Memory B cell (primary cell): Measurements from ENCODE around the gene SHOX.

Experiments
- ATAC-seq: fragments of 150-1000 bp; cut with Tn5 transposase; 2 replicates; pipeline ENCODE4 v1.10.0; 2021; ENCODE audit warnings: low read depth, mild to moderate bottlenecking, moderate library complexity
- DNase-seq, 2 donors: peaks; one replicate each; pipeline ENCODE4 v3.0.0; 2022; ENCODE audit warnings: low spot score in 2 of 2
- H3K27ac Mint-ChIP-seq: one replicate; pipeline ENCODE4 v1.8.0; 2022; ENCODE audit warnings: mild to moderate bottlenecking, moderate library complexity, mixed read lengths
- H3K27me3 Mint-ChIP-seq: one replicate; pipeline ENCODE4 v1.8.0; 2022; ENCODE audit warnings: mixed read lengths
- H3K36me3 Mint-ChIP-seq: one replicate; pipeline ENCODE4 v1.8.0; 2022; ENCODE audit warnings: mild to moderate bottlenecking, mixed read lengths
- H3K4me1 Mint-ChIP-seq: one replicate; pipeline ENCODE4 v1.8.0; 2022; ENCODE audit warnings: mixed read lengths
- H3K4me3 Mint-ChIP-seq: one replicate; pipeline ENCODE4 v1.8.0; 2022; ENCODE audit warnings: mild to moderate bottlenecking, moderate library complexity, mixed read lengths
- H3K9me3 Mint-ChIP-seq: one replicate; pipeline ENCODE4 v1.8.0; 2022; ENCODE audit warnings: mixed read lengths

The SHOX gene

GRCh38 chrX:627510-627981 lies 3.0 kb upstream of the SHOX start:
- ATAC-seq (no peak), DNase-seq (no peak)
- Mint-ChIP-seq H3K4me1 (peaks cover 30% of the 10 kb centered on the region), H3K36me3 (peaks cover 14% of the 10 kb centered on the region), H3K27ac (no peak overlapping the region), H3K4me3 (no peak overlapping the region), H3K27me3 (peaks cover 38% of the 10 kb centered on the region), H3K9me3 (peaks cover 21% of the 10 kb centered on the region)

- H3K27ac Mint-ChIP-seq = no peak overlapping the region
- peaks cover 37% of the 10 kb centered on the region for H3K27me3 Mint-ChIP-seq
- H3K4me1 Mint-ChIP-seq = peaks cover 26% of the 10 kb centered on the region
- H3K4me3 Mint-ChIP-seq = no peak overlapping the region
- DNase-seq = no peak
- ATAC-seq = no peak
- H3K9me3 Mint-ChIP-seq = peaks cover 19% of the 10 kb centered on the region
- H3K36me3 Mint-ChIP-seq = peaks cover 14% of the 10 kb centered on the region
Measured at GRCh38 chrX:627995-628394, 2.6 kb upstream of the SHOX start.

GRCh38 chrX:629230-630006 lies 1.2 kb upstream of the SHOX start:
- Mint-ChIP-seq H3K27me3 (peaks cover 38% of the 10 kb centered on the region), H3K4me3 (no peak overlapping the region), H3K27ac (no peak overlapping the region), H3K36me3 (peaks cover 14% of the 10 kb centered on the region), H3K4me1 (peaks cover 22% of the 10 kb centered on the region), H3K9me3 (peaks cover 19% of the 10 kb centered on the region)
- DNase-seq = no peak
- ATAC-seq = no peak

- H3K27me3 Mint-ChIP-seq = peaks cover 35% of the 10 kb centered on the region
- peaks cover 19% of the 10 kb centered on the region for H3K9me3 Mint-ChIP-seq
- no peak overlapping the region for H3K4me3 Mint-ChIP-seq
- no peak for DNase-seq
- peaks cover 13% of the 10 kb centered on the region for H3K36me3 Mint-ChIP-seq
- peaks cover 21% of the 10 kb centered on the region for H3K4me1 Mint-ChIP-seq
- H3K27ac Mint-ChIP-seq = no peak overlapping the region
- no peak for ATAC-seq
Measured at GRCh38 chrX:630007-630611, 482 bp upstream of the SHOX start.

GRCh38 chrX:631802-632365 lies 1.3 kb downstream of the SHOX start:
- Mint-ChIP-seq H3K4me3 (no peak overlapping the region), H3K27me3 (peaks cover 25% of the 10 kb centered on the region), H3K36me3 (peaks cover 6% of the 10 kb centered on the region), H3K9me3 (peaks cover 6% of the 10 kb centered on the region), H3K27ac (no peak overlapping the region), H3K4me1 (peaks cover 12% of the 10 kb centered on the region)
- DNase-seq (no peak), ATAC-seq (no peak)

DNA sequence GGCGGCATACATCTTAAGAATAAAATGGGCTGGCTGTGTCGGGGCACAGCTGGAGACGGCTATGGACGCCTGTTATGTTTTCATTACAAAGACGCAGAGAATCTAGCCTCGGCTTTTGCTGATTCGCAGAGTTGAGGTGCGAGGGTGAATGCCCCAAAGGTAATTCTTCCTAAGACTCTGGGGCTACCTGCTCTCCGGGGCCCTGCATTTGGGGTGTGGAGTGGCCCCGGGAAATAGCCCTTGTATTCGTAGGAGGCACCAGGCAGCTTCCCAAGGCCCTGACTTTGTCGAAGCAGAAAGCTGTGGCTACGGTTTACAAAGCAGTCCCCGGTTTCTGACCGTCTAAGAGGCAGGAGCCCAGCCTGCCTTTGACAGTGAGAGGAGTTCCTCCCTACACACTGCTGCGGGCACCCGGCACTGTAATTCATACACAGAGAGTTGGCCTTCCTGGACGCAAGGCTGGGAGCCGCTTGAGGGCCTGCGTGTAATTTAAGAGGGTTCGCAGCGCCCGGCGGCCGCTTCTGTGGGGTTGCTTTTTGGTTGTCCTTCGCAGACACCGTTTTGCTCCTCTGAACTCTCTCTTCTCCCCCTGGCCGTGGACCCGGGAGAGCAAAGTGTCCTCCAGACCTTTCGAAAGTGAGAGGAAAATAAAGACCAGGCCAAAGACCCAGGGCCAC lies 1.9 kb downstream of the SHOX start:
- peaks cover 6% of the 10 kb centered on the region for H3K36me3 Mint-ChIP-seq
- no peak overlapping the region for H3K4me3 Mint-ChIP-seq
- peaks cover 23% of the 10 kb centered on the region for H3K27me3 Mint-ChIP-seq
- DNase-seq (no peak), ATAC-seq (no peak)
- H3K27ac Mint-ChIP-seq = no peak overlapping the region
- peaks cover 13% of the 10 kb centered on the region for H3K4me1 Mint-ChIP-seq
- H3K9me3 Mint-ChIP-seq = peaks cover 5% of the 10 kb centered on the region

GRCh38 chrX:633043-633984 lies 2.7 kb downstream of the SHOX start:
- peaks cover 12% of the 10 kb centered on the region for H3K4me1 Mint-ChIP-seq
- H3K27me3 Mint-ChIP-seq = peaks cover 25% of the 10 kb centered on the region
- no peak overlapping the region for H3K4me3 Mint-ChIP-seq
- no peak overlapping the region for H3K27ac Mint-ChIP-seq
- ATAC-seq (no peak), DNase-seq (no peak)
- peaks cover 5% of the 10 kb centered on the region for H3K9me3 Mint-ChIP-seq
- H3K36me3 Mint-ChIP-seq = peaks cover 6% of the 10 kb centered on the region

DNA sequence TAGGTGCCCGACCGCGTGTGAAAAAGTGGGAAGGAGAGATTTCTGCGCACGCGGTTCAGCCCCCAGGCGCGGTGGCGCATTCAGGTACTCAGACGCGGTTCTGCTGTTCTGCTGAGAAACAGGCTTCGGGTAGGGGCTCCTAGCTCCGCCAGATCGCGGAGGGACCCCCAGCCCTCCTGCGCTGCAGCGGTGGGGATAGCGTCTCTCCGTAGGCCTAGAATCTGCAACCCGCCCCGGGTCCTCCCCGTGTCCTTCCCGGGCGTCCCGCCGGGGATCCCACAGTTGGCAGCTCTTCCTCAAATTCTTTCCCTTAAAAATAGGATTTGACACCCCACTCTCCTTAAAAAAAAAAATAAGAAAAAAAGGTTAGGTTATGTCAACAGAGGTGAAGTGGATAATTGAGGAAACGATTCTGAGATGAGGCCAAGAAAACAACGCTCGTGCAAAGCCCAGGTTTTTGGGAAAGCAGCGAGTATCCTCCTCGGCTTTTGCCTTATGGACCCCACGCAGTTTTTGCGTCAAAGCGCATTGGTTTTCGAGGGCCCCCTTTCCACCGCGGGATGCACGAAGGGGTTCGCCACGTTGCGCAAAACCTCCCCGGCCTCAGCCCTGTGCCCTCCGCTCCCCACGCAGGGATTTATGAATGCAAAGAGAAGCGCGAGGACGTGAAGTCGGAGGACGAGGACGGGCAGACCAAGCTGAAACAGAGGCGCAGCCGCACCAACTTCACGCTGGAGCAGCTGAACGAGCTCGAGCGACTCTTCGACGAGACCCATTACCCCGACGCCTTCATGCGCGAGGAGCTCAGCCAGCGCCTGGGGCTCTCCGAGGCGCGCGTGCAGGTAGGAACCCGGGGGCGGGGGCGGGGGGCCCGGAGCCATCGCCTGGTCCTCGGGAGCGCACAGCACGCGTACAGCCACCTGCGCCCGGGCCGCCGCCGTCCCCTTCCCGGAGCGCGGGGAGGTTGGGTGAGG lies 3.7 kb downstream of the SHOX start:
- Mint-ChIP-seq H3K27me3 (peaks cover 22% of the 10 kb centered on the region), H3K27ac (no peak overlapping the region), H3K4me1 (peaks cover 8% of the 10 kb centered on the region), H3K4me3 (no peak overlapping the region), H3K9me3 (peaks cover 2% of the 10 kb centered on the region), H3K36me3 (peaks cover 2% of the 10 kb centered on the region)
- no peak for DNase-seq
- ATAC-seq = no peak

- Mint-ChIP-seq H3K9me3 (no peaks in the 10 kb centered on the region), H3K27me3 (peaks cover 27% of the 10 kb centered on the region), H3K36me3 (no peaks in the 10 kb centered on the region), H3K4me3 (no peak overlapping the region), H3K27ac (no peak overlapping the region), H3K4me1 (peaks cover 6% of the 10 kb centered on the region)
- DNase-seq (no peak), ATAC-seq (no peak)
Measured at GRCh38 chrX:635428-636090, 5.0 kb downstream of the SHOX start.

DNA sequence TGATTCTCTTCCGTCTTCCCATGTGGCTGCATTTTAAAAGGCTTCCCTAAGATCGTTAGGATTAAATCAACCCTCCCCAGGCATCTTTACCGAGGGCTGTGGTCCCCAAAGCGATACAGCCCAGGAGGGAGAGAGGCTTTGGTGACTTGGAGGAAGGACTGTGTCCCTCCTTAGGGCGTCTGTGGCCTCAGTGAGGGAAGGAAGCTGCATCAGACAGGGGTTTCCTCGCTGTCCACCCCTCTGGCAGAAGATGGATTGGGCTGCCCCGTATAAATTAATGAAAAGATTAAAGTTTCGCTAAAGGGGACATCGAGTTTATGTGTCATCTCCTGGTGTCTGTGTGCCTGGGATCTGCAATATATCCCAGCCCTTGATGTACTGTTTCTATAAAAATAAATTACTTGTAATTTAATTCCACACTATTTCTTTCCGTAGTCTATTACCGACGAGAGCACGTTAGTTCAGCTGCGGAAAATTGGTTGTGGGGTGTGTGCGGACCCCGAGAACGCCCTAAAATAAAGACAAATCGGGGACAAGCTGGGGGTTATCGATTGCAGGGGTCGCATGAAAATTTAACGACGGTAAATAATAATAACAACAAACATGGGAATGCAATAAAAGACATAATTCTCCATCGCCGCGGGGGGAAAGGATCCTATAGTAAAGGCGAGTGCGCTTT lies 6.5 kb downstream of the SHOX start:
- H3K36me3 Mint-ChIP-seq = no peaks in the 10 kb centered on the region
- H3K9me3 Mint-ChIP-seq = no peaks in the 10 kb centered on the region
- H3K27ac Mint-ChIP-seq = no peak overlapping the region
- no peak overlapping the region for H3K4me3 Mint-ChIP-seq
- peaks cover 28% of the 10 kb centered on the region for H3K27me3 Mint-ChIP-seq
- peaks cover 6% of the 10 kb centered on the region for H3K4me1 Mint-ChIP-seq
- DNase-seq (no peak), ATAC-seq (no peak)

DNA sequence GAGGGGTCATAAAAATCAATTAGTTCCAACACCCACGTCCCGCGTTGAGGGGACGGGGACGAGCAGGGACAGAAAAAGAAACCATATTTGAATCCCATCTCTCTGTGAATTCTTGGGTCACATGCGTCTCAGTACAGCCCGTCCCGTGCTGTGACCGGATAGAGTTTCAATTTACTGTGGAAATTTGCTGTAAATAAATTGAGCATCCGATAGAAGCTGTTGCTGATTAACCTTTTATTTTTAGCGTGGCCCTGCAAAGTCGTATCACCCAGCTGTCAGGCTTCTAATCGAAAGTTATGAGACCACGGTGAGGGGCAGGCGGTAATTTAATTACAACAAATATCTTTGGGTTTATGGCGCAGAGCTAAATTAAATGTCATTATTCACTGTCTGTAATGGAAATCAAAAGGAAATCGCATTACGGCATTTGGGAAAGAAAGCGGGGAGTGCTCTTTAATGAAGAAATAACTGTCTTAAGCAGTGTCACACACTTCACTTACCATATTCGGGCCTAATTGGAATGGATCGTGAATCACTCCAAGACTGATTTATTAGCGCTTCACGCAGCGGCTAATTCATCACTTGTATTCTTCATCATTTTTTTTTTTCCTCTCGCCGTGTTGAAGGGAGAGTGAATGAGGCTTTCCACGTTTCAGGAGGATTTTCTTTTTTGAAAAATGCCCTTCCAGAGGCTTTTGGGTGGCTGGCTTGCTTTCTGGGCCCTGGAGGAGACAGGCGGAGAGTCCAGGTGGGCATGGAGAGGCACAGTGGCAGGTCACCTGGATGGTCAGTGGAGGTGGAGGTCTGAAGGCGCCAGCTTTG lies 7.3 kb downstream of the SHOX start:
- Mint-ChIP-seq H3K4me3 (no peak overlapping the region), H3K27me3 (peaks cover 26% of the 10 kb centered on the region), H3K36me3 (no peaks in the 10 kb centered on the region), H3K4me1 (peaks cover 6% of the 10 kb centered on the region), H3K9me3 (no peaks in the 10 kb centered on the region), H3K27ac (no peak overlapping the region)
- no peak for ATAC-seq
- no peak for DNase-seq
